UCSD-AML1 (cell line): ENCODE results near the gene PDZD2.

Experiments
- DNase-seq: peaks from one replicate; lab custom pipeline; 2025; ENCODE audit not compliant: unreplicated experiment; lab: John Stamatoyannopoulos, UW

Gene PDZD2

GRCh38 chr5:31637851-31638250 lies 1.1 kb upstream of the PDZD2 start:
- no peak for DNase-seq

- DNase-seq = no peak
These were observed 586 bp upstream of the PDZD2 start for GRCh38 chr5:31638345-31638744.

DNA sequence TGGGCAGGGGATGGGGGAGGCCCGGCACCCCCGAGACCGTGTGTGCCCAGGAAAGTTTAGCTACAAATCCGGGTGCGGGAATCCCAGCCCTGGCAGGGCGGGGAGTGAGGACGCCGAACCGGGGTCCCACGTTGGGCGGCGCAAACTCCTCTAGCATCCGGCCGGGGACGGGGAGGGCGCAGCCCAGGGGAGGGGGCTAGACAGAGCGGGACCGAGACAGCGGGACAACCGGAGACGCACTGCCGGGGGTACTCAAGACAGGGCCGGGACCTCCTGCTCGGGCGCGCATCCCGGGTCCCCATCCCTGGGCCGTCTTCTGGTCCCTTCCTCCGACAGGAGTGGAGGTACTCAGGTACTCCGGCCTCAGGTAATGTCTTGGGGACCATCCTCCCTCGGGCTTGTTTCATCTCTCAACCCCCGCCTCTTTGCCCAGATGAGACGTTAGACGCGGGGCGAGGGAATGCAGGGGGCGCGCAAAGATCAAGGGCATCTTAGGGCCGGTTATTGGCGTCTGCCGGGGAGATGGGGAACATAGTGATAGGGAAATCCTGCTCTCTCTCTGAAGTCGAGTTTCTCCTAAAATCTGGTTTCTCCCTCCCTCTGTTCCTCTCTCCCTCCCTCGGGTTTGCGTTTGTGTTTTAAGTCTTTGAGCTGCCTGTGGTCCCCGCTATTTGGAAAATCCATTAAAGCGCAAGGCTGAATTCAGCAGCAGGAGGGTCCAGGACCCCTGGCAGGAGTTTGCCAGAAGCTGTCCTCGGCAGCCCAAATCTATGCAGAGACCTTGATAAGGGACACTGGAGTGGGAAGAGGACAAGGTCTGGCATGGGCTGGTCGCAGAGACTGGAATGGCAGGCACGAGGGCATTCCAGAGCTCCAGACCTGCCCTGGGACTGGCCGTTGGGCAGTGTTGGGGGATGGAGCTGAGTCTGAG lies 815 bp downstream of the PDZD2 start:
- DNase-seq = no peak

- DNase-seq = no peak
These were observed 1.6 kb downstream of the PDZD2 start for GRCh38 chr5:31640573-31640972.

GRCh38 chr5:31641059-31641458 lies 2.1 kb downstream of the PDZD2 start:
- DNase-seq = no peak

DNA sequence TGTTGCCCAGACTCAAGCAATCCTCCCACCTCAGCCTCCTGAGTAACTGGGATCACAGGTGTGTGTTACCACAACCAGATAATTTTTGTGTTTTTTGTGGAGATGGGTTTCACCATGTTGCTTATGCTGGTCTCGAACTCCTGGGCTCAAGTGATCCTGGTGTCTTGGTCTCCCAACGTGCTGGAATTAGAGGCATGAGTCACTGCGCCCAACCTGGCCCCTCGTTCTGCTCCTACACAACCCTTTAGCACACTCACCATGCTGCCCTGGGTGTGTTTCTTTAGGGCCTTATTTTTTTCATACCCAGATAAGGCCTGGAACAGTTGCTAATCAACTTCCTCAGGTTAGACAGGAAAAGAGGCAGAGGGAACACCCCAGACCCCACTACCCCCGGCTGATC lies 2.6 kb downstream of the PDZD2 start:
- no peak for DNase-seq

DNA sequence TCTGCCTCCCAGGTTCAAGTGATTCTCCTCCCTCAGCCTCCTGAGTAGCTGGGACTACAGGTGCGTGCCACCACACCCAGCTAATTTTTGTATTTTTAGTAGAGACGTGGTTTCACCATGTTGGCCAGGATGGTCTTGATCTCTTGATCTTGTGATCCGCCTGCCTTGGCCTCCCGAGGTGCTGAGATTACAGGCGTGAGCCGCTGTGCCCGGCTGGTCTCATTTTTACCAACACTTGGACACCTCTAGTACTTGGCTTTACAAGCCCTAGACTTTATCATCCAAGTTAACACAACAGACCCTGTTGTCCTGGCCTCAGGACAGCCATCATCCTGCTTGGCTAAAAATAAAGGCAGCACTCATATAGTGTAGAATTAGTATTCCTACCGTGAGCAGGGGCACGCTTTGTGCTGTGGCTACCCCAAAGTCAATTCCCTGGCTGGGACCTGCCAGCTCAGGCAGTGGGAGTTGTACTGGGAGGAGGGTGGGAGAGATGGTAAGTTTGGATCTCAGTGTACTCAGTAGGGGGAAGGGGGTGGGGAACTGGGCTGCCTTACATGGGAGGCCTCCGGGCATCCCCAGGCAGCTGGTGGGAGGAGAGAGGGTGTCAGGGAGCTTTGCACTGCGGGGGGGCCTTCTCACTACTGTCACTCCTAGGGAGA lies 6.6 kb downstream of the PDZD2 start:
- DNase-seq = no peak

DNA sequence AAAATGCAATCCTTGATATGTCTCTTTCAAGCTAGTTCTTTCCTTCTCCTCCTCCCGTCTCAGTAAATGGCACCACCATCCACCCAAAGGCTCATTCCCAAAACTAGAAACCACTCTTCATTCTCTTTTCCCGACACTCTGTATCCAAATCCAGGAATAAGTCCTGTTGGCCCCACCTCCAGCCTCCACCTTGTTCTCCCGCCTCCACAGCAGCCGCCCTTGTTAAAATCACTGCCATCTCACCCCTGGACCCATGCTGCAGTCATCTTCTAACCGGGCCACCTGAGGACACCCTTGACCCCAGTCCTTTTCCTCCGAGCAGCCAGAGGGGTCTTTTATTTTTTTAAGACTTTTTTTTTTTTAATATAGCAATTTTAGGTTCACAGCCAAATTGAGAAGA lies 9.4 kb downstream of the PDZD2 start:
- no peak for DNase-seq

DNA sequence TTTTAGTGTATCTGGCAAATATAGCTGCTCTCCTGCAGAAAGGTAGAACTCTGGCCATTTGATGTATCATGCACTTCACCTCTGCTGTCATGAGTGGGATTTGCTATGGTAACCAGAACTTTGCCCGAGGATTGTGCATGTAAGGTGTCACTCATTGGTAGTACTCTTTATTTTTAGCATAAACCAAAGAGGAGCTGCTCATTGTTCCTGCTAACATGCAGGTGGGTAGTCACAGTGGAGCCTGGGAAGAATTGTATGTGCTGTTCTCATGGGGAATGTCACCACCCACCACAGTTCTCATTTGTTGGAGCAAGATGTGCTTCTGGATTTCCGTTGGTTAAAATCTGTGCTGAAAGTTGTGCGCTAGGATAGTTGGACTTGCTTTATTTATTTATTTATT lies 12.3 kb downstream of the PDZD2 start:
- DNase-seq = no peak

DNA sequence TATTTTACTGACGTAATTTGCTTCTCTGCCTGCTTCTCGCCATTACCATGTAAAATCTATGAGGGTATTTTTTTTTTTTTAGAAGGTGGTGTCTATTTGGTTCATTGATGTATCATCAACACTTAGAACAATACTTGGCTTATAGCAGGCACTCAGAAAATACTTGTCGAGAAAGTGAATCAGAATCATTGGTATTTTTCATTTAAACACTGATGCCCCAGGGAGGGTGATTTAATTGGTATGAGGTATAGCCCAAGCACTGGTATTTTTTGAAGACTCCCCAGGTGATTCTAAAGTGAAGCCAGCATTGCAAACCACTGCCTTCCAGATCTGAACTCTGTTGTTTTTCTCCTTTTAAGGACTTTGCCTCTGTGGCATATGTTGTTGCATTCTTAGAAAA lies 16.6 kb downstream of the PDZD2 start:
- no peak for DNase-seq

- no peak for DNase-seq
These were observed 17.9 kb downstream of the PDZD2 start for GRCh38 chr5:31656806-31657205.

DNA sequence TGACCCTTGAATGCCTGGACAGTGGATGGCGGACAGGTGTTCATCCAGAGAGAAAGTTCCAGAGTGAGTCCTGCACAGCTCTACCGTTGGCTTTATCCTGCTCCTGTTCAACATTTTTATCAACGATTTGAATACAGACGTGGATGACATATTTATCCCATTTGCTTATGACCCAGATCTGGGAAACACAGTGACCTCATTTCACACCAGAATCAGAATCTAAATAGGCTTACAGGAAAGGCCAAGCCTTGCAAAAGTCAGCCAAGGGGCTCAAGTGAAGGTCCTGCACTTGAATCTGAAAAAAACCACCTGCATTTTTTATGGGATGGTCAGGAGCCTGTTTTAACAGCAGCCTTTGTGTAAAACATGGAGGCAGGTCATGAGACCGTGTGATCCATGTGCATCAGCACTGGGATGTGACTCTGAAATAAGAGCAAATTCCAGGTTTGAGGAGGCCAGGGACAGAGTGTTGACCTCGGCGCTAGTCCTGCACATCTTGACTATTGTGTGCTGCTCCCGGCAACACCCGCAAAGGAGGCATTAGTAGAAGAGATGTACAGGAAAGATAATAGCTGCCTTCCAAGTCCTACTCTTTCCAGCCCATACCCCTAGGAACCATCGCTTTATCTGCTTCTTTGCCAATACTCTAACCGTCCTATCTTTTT lies 18.5 kb downstream of the PDZD2 start:
- no peak for DNase-seq

- no peak for DNase-seq
These were observed 22.3 kb downstream of the PDZD2 start for GRCh38 chr5:31661257-31661656.

DNA sequence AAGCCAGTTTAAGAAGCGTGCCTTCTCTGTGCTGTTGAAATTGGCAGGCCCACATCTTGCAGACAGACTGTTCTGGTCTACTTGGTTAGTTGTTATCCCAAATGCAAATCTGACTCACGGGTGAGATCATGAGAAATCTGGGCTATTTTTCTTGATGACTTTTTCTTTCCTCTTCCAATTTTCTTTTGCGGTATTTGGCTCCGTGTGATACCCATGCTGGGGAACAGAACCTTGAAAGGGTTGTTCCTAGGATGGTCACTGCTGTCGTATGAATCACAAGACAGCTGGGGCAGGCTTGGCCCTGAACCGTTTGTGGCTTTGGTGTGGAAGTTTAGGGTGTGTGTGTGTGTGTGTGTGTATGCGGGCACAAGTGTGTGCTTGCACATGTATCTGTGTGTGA lies 24.6 kb downstream of the PDZD2 start:
- DNase-seq = no peak

DNA sequence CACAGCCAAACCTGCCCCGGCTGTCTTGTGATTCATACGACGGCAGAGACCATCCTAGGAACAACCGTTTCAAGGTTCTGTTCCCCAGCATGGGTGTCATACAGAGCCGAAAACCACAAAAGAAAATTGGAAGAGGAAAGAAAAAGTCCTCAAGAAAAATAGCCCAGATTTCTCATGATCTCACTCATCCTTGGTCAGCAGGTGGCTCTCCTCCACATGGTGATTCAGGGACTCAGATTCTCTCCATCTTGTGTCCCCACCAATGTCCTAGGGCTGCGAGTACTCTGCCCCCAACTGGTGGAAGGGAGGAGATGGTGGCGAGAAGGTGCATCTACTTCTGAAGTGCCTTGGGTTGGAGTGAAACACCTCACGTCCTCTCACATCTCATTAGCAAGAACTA lies 25.6 kb downstream of the PDZD2 start:
- no peak for DNase-seq

DNA sequence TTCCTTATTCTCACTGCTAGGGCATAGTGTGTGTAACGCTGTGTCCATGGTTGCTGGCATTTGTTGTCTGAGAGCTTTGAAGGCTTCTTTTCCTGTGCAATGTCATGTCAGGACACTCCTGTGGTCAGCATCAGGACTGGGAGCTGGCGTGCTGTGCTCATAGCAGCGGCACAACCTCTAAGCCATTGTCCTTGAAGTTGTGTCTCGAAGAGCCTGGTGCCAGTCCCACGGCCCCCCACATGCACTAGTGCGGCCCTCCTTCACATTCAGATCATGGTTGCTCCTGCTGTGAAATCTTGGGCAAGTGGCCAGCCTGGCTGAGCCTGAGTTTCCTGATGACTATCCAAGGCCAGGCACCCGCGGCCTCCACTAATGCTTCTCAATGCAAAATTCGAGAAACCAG lies 32.4 kb downstream of the PDZD2 start:
- no peak for DNase-seq

GRCh38 chr5:31674371-31674951 lies 35.5 kb downstream of the PDZD2 start:
- DNase-seq = no peak

GRCh38 chr5:31675472-31675871 lies 36.5 kb downstream of the PDZD2 start:
- DNase-seq = no peak

GRCh38 chr5:31678180-31678579 lies 39.2 kb downstream of the PDZD2 start:
- DNase-seq = no peak

GRCh38 chr5:31680528-31680927 lies 41.6 kb downstream of the PDZD2 start:
- DNase-seq = no peak

DNA sequence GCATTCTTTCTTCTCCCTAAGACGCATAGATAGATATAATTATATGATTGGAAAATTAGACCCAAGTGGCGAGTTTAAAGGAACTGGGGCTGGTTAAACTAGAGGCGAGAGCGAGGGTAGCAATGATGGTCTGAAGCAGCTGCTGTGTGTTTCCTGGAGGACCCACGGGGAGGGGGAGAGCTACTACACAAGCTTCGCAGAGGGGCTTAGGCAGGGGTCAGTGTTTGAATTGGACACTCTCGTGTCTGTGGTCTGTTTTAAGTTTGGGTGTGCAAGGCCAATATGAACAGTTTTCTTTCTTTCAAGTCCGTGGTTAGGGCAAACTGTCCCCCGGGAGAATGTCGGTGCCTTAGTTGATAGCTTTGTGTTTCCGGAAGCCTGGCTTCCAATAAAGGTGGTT lies 43.1 kb downstream of the PDZD2 start:
- no peak for DNase-seq

- no peak for DNase-seq
These were observed 43.9 kb downstream of the PDZD2 start for GRCh38 chr5:31682851-31683250.
